Measurements from ENCODE around the gene GPA33. TPM values are rescaled to one million over a fixed set of nuclear protein-coding genes. Genes with fewer than 3 reads are reported as not detected.

Gene GPA33
- total RNA-seq, 2 donors from 2014 or later, result not detected

- TF ChIP-seq POLR2A (IDR thresholded peaks at IDR 0.05) (no peak), POLR2AphosphoS5 (IDR thresholded peaks at IDR 0.05) (no peak), CTCF (IDR thresholded peaks at IDR 0.05) (no peak)
- intact Hi-C loops (cut with DNase I), result no loop called here
- Histone ChIP-seq H3K4me1 (replicated peaks) (no peaks in the 10 kb centered on the region), H3K36me3 (no peaks in the 10 kb centered on the region), H3K4me3 (no peak overlapping the region), H3K27ac (no peak overlapping the region), H3K9me3 (no peaks in the 10 kb centered on the region), H3K27me3 (replicated peaks; ENCODE audit: insufficient read depth) (no peaks in the 10 kb centered on the region)
- no peak for DNase-seq (ENCODE audit: low spot score)
- 85% methylated on average over 17 of the region's 17 CpGs for WGBS
These were observed 38.4 kb upstream of the GPA33 start for GRCh38 chr1:167128261-167129227.

GRCh38 chr1:167127661-167128060, 37.5 kb upstream of the GPA33 start:
- Histone ChIP-seq H3K27ac (no peak overlapping the region), H3K36me3 (no peaks in the 10 kb centered on the region), H3K27me3 (replicated peaks; ENCODE audit: insufficient read depth) (no peaks in the 10 kb centered on the region), H3K4me1 (replicated peaks) (no peaks in the 10 kb centered on the region), H3K9me3 (no peaks in the 10 kb centered on the region), H3K4me3 (no peak overlapping the region)
- no peak for DNase-seq (ENCODE audit: low spot score)
- intact Hi-C loops (cut with DNase I), result no loop called here
- 86% methylated on average over 5 of the region's 5 CpGs for WGBS
- TF ChIP-seq POLR2AphosphoS5 (IDR thresholded peaks at IDR 0.05) (no peak), CTCF (IDR thresholded peaks at IDR 0.05) (no peak), POLR2A (IDR thresholded peaks at IDR 0.05) (no peak)

- no peak for DNase-seq (ENCODE audit: low spot score)
- intact Hi-C loops (cut with DNase I), result no loop called here
- TF ChIP-seq POLR2AphosphoS5 (IDR thresholded peaks at IDR 0.05) (no peak), CTCF (IDR thresholded peaks at IDR 0.05) (no peak), POLR2A (IDR thresholded peaks at IDR 0.05) (no peak)
- no peaks in the 10 kb centered on the region for H3K4me1 ChIP-seq (replicated peaks)
- H3K27ac ChIP-seq, result no peak overlapping the region
- no peaks in the 10 kb centered on the region for H3K36me3 ChIP-seq
- H3K27me3 ChIP-seq (replicated peaks; ENCODE audit: insufficient read depth), result no peaks in the 10 kb centered on the region
- no peak overlapping the region for H3K4me3 ChIP-seq
- H3K9me3 ChIP-seq, result no peaks in the 10 kb centered on the region
- 98% methylated on average over 5 of the region's 5 CpGs for WGBS
These were observed 37.1 kb upstream of the GPA33 start for GRCh38 chr1:167127236-167127635.

- Histone ChIP-seq H3K4me1 (replicated peaks) (no peaks in the 10 kb centered on the region), H3K27me3 (replicated peaks; ENCODE audit: insufficient read depth) (no peaks in the 10 kb centered on the region), H3K27ac (no peak overlapping the region), H3K9me3 (no peaks in the 10 kb centered on the region), H3K36me3 (no peaks in the 10 kb centered on the region), H3K4me3 (no peak overlapping the region)
- no peak for DNase-seq (ENCODE audit: low spot score)
- intact Hi-C loops (cut with DNase I), result no loop called here
- TF ChIP-seq POLR2AphosphoS5 (IDR thresholded peaks at IDR 0.05) (no peak), POLR2A (IDR thresholded peaks at IDR 0.05) (no peak), CTCF (IDR thresholded peaks at IDR 0.05) (no peak)
- 89% methylated on average over 15 of the region's 17 CpGs for WGBS
These were observed 36.6 kb upstream of the GPA33 start for GRCh38 chr1:167126811-167127210.

GRCh38 chr1:167126317-167126716, 36.1 kb upstream of the GPA33 start:
- Histone ChIP-seq H3K9me3 (no peaks in the 10 kb centered on the region), H3K36me3 (no peaks in the 10 kb centered on the region), H3K27ac (no peak overlapping the region), H3K27me3 (replicated peaks; ENCODE audit: insufficient read depth) (no peaks in the 10 kb centered on the region), H3K4me3 (no peak overlapping the region), H3K4me1 (replicated peaks) (no peaks in the 10 kb centered on the region)
- no peak for TF ChIP-seq CTCF (IDR thresholded peaks at IDR 0.05)
- TF ChIP-seq POLR2AphosphoS5 (IDR thresholded peaks at IDR 0.05), result no peak
- TF ChIP-seq POLR2A (IDR thresholded peaks at IDR 0.05), result no peak
- intact Hi-C loops (cut with DNase I), result no loop called here
- no peak for DNase-seq (ENCODE audit: low spot score)
- 94% methylated on average over 28 of the region's 28 CpGs for WGBS
